GM18868 (cell line): ENCODE results near the gene CPA1.

Experiments used
- ATAC-seq: cut with Tn5 transposase; IDR thresholded peaks from one replicate; pipeline ENCODE4 v1.9.1; 2021; ENCODE audit warnings: mild to moderate bottlenecking, moderate library complexity; ENCODE audit not compliant: unreplicated experiment

The CPA1 gene

DNA sequence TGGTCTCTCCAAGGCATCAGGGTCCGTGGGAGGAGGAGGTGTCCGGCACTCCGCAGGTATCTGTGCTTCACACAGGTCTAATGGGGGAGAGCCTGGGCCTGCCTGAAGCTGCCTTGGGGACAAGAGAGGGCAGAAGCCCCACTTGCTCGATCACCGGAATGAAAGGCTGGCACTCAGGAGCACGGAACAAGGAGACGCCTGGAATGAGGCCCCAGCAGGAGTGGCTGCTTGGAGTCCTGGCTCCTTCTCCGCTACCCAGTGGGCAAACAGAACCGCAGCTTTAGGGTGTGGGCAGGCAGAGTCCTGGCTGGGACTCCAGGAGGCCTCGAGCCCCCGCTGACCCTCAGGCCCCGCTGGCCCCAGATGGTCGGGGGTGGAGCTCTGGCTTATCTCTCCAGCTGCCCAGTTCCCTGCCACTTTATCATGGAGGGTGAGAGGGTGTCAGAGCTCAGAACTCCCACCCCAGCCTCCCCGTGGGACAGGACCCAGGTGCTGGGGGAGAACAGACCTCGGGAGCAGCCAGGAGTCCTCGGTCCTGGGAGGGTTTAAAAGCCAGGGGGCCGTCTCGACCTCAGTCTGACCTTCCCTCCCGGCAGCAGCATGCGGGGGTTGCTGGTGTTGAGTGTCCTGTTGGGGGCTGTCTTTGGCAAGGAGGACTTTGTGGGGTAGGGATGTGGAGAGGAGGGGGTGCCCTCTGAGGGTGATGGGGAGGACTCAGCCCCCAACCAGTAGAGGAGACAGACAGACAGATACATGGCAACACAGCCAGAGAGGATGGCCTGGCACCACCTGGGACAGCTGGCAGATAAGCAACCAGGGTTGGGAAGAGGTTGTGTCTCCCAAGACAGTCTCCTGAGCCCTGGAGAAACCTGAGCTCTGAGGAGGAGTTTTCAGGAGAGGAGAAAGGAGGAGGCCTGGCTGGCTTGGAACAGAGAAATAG lies at the start of gene CPA1:
Gene CPA1 (plus strand): TSS at position 574 of the 940 bp plus-strand sequence. CDS start 27 bp downstream, at position 601.
- no peak for ATAC-seq

DNA sequence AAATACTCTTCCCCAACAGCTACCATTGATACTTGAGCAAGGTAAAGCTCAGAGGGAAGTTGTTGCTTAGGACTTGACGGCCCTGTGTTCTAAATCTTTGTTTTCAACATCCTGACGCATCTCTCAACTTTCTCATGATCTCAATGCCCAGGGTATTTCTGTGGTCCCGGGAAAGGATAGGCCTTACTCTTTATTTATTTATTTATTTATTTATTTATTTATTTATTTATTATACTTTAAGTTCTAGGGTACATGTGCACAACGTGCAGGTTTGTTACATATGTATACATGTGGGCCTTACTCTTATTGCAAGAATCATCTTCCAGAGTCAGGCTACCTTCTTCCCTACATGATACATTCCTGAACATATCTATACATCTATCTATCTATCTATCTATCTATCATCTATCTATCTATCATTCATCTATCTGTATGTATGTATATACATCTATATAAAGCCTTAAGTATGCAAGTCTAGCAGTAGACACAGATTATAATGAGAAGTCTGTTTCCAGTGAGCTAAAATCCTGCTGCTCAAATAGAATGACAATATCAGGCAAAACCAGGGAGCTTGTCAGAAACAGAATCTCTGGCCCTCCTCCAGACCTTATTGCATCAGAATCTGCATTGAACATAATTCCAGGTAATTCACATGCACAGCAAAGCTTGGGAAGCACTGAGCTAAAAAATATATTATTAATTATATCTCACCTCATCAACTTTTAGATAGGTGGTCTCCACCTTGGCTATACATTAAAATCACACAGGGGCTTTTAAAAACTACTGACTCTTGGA lies 47.8 kb upstream of the CPA1 start:
- no peak for ATAC-seq

DNA sequence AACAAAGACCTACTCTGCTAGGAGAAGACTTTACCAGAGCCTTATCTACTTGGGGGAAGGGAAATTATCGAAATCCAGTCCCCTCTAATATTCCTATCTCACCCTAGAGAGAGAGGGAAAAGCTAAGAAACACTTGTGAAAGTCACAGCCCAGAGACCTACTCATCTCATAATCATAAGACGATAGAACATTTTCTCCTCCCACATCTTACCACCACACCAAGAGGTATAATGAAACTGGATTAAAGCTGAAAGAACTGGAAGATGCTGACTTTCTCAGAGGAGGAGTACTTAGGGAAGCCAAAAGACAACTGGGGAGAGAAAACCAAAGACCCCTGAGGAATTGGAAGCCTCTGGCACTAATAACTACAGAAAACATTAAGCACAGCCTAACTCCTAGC lies 46.5 kb upstream of the CPA1 start:
- no peak for ATAC-seq

DNA sequence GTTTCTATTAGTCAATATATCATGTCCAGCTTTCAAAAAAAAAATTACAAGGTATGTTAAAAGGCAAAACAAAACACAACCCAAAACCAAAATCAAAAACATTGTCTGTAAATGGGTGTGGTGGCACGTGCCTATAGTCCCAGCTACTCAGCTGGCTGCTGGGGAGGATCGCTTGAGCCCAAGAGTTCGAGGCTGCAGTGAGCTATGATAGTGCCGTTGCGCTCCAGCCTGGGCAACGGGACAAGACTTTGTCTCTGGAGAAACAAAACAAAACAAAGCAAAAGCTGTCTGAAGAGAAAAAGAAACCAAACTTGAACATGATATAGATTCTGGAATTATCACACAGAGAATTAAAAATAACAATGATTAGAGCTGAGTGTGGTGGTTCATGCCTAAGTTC lies 46.0 kb upstream of the CPA1 start:
- no peak for ATAC-seq

DNA sequence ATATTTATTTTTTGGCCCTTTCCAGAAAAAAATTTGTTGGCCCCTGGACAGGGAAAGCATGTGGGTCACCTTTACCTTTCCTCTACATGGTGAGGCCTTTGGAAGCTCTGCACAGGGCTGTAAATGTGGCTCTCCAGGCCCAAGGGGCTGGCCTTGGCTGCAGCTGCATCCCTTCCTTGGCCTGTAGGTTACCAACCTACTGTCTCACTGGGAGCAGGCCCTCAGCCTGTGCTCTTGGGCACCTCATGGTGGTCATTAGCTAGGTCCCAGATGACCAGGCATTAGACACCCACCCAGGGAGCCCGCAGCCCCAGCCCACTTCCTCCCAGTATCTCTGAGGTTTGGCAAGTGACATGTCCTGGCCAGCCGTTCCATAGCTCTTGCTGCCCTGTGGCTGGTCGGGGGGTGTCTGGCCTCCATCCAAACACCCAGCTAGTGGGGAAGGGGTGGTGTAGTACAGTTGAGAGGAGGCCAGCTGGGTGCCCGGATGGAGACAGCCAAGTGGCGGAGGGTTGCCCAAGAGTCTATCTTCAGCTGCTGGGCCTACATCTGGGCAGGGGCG lies 42.8 kb upstream of the CPA1 start:
- ATAC-seq: no peak

DNA sequence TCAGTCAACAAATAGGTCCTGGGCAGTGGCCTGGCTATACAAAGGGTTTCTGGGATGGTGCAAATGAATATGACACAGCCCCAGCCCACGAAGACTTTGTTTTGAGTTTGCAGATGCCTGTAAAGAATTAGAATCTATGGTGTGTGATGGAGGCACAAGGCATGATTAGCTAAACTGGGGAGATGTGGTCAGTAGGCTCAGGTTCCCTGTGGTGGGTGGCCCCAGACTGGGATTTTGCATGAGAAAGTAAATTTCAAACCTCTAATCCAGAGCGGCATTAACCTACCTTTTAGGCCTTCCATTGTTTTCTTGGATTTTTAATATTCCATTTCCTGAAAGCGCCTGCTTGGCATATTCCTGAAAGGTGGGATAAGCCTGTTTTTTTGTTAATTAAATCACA lies 42.1 kb upstream of the CPA1 start:
- ATAC-seq: no peak

DNA sequence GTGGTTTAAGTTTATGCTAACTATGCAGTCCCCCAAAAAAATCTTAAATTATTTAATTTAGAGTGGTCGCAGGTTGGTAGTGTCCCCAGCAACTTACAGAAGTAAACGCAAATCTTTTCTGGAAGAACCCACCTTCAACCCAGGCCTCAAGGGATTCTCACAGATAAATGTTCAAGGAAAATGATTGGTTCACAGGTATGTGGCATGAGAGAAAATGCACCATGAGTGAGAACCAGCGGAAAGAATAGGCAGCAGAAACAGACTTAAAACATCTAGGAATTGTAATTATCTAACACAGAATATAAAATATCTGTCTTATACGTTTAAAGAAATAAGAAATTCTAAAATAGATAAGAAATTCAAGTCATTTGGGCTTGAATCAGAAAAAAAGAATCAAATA lies 38.4 kb upstream of the CPA1 start:
- ATAC-seq: no peak

DNA sequence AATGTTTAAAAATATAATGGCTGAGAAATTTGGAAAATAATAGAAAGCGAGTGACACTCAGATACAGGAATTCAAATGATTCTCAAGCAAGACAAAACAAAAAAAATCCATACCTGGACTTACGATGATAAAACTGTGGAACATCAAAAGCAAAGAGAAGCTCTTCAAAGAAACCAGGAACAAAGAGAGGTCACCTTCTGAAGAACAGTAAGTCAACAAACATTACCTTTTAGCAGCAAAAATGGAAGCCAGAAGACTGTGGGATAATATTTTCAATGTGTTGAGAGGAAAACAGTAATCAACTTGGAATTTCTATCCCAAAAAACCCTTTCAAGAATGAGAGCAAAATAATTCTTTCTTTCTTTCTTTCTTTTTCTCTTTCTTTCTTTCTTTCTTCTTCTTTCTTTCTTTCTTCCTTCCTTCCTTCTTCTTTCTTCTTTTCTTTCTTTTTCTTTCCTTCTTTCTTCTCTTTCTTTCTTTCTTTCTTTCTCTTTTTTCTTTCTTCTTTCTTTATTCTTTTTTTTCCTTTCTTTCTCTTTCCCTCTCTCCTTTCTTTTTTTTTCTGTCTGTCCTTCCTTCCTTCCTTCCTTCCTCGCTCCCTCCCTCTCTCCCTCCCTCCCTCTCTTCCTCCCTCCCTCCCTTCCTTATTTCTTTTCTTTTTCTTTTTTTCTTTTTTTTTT lies 37.5 kb upstream of the CPA1 start:
- ATAC-seq: no peak

DNA sequence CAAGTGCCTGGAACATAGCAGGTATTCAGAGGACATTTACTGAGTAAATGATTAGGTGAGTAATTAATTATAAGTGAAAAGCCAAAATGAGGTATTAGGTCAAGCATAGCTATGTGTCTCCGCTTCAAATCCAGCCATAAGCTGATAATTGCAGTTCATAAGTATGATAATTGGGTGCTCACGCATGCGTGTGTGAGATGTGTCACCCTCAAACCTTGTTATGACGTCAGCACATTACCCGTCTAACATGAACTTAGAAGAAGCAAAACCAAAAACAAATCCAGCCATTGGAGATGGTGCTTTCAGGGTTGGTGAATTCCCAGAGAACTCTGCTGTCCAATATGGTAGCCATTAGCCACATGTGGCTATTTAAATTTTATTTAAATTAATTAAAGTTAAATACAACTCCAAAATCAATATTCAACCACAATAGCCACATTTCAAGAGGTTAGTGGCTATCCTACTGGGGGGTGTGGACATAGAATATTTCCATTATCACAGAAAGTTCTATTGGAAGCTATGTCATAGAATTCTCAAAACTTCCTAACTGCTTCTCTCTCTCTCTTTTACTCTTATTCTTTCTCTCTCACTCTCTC lies 35.9 kb upstream of the CPA1 start, which contains the start of gene CPA5:
Gene CPA5 (plus strand): TSS at position 546 of the 596 bp plus-strand sequence. CDS start 1,670 bp downstream, outside the sequence.
- no peak for ATAC-seq

DNA sequence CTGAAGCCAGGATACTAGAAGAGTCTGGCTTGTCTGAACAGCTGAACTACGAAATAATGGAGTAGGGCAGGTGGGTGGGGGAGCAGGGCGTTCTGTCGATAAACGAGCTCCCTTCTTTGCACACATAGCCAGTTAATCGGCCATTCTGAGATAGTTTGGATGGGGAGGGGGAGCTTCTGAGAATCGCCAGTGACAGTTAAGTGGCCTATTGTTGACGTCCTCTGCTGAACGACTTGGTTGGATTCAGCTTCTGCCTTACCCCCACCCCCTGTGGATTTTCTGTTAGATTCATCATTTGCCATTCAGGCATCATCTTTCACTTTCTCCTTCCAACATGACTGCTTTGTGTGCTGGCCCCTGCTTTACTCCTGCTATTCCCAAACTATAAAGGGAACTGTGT lies 35.2 kb upstream of the CPA1 start:
- ATAC-seq: no peak

DNA sequence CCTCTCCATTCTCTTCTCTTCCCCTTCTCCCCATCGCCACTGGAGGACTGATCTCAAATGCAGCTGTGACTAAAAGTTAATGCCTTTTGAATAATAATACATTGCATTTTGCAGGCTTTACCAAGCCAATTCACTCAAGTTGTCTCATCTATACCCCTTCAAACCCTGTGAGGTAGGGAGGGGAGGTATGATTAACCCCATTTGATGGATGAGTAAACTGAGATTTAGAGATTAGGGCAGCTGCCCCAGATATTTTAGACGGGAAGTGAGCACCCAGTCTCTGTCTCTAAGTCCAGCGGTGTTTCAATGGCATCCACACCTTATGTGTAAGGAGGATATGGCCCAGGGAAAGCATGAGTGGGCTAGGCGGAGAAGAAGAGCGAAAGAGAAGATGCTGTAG lies 34.6 kb upstream of the CPA1 start:
- ATAC-seq: no peak

DNA sequence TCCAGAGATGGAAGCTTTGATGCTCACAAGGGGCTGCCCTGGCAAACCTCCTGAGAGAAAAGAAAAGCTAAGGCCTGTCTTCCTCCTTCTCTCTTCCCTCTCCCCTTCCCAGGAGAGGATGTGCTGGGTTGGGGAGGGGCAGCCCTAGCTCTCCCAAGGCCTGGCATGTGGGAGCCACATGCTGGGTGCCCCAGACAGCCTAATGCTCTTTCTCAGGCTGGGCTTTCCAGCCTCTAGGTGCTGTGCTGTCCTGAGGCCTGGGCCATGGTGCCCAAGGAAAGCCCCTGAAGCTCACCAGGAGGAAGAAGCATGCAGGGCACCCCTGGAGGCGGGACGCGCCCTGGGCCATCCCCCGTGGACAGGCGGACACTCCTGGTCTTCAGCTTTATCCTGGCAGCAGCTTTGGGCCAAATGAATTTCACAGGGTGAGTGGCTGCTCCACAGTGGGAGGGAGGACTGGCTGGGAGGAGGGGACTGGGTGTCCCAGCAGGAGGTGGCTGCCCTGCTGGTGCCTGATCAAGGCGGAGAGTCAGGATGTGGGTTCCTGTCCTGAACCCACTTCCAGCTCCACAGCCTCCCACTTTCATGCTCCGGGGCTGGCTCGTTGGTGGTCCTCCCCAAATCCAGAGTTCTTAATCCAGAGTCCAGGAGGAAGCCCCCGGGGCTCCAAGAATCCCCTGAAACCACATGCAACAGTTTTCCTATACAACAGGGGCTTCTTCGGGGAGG lies 34.0 kb upstream of the CPA1 start:
- no peak for ATAC-seq

DNA sequence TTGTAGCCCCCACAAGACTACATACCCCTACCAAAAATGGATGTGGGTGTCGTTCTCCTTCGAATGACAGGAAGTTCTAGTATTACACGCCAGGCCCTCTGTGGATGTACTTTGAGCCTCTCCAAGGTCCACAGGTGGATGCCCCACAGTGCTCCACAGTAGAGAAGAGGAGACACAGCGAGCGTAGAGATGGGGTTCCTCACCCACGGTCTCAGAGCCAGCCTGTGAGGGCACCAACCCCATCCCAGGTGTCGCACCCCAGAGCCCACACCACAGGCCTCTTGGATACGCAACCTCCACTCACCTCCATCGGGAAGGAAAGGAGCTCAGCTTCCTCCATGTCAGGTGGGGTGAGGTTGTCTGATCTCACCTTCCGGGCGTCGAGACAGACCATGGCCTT lies 33.4 kb upstream of the CPA1 start:
- no peak for ATAC-seq

DNA sequence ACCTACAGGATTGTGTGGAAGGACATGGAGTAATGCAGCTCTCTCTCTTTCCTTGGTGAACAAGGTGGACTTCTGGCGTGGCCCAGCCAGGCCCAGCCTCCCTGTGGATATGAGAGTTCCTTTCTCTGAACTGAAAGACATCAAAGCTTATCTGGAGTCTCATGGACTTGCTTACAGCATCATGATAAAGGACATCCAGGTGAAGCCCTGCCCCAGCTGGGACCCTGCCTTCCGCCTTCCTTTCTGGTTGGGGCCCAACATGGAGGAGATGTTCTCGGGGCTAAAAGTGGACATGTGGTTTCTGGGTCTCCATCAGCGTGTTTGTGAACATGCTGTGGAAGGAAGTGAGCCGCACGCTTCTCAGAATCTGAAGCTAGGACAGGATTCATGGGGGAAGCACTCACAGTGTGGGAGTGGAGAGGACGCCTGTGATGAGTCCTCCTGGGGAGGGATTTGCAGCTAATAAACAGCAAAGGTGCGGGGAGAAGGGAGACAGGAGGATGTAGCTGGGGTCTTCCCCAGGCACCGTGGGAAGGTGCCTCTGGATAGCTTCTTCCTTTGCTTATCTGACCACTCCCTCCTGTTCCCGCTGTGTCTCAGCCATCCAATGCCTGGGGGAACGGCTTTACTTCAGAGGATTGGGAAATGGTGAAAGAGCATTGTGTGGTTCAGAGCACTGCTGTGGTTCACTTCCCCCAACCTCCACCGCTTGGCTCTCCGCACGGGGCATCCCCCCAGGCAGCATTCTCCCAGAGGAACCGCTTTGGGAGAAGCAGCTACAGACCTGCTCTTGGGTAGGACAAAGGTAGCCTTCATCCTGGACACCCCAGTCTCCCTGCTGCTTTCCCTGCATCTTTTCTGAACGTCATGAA lies 30.1 kb upstream of the CPA1 start:
- no peak for ATAC-seq

DNA sequence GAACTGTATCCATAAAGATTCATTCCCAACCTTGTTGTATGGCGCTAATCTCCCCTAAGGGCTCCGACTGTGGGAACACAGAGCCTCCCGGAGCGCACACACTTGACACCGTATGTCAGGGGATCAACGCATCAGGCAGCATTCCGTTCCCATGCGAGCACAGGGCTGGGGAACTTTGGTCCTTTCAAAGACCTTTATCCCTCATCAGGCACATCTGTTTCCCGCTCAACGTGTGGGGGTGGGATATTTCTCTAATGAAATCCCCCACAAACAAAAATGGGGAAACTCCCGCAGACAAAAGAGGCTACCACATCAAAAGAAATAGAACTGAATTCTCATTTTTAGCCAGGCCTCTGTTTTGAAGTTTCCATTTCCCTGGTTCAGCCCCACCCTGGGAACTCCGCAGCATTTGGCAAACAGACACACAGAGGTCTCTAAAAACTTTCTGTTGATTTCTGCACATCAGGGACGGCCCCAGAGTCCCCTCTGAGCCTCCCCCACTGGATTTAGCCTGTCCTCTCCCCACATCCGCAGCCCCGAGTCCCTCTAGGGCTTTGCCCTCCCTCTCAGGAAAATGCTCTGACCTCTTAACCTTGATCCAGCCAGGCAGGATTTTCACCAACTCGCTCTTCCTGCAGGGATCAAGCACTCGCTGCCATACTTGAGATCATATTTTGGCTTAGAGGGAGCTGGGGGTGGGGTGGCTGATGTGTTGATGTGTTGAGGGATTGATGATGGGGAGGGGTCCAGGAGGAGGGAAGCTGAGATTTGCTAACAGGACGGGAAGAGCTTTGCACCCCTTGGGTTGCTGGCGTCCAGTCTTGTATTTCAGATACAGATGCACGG lies 29.1 kb upstream of the CPA1 start:
- peak; percentile 52 for ATAC-seq

DNA sequence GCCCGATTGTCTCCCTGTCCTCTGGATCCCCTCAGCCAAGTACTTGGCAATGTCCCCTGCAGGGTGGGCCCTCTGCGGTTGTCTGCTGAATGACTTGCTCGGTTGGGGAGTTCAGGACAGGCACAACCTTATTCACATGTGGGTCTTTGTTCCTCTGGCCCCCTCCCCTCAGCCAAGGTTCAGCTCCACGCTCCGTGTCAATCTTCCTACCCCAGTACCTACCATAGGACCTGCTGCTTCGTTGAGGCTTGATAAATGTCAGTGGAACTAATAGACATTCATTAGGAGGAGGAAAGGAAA lies 28.6 kb upstream of the CPA1 start:
- no peak for ATAC-seq

DNA sequence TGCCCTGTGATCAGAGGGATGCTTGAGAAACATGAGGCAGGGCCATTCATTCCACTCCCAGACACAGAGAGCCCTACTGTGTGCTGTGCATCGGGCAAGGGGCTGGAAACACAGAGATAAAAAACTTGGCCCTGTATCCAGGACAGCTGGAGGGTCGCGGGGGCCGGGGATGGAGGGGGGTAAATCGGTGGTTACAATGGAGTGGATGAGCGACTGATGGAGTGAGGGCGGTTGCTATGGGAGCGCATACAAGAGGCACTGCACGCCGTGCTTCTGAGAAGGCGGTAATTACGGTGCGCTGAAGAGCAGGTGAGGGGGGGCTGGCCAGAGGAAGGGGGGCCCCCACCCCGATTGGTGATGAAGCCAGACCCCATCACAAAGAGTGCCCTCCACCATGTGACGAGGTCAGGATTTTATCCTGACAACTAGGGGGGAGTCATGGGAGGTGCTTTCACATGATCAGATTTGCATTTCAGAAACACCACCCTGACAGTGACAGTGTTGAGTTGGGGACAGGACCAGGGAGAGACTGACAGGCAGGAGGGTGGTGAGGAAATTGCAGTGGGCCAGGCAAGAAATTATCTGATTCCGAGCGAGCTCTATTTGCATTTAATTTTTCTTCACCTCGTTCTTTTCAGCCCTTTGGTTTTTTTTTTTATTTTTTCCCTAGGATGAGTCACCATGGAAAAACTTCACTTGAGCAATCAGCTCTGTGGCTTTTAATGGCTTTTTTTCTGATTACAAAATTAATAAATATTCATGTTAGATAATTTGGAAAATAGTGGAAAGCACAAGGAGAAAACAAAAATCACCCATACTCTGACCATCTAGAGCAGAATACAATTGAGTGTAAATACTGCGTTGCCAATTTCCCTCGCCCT lies 27.9 kb upstream of the CPA1 start:
- ATAC-seq: no peak
